Activated naive CD4-positive, alpha-beta T cell treated with anti-CD3 and anti-CD28 coated beads, Interleukin-2, amount 50 U/mL, for 24 hours (primary cell): ENCODE results near the gene STRIT1.

Source experiments
- H3K27ac Mint-ChIP-seq: one replicate; pipeline ENCODE4 v1.8.0; 2021; ENCODE audit warnings: mild to moderate bottlenecking, mixed read lengths
- H3K27me3 Mint-ChIP-seq: one replicate; pipeline ENCODE4 v1.8.0; 2021; ENCODE audit warnings: mixed read lengths
- H3K36me3 Mint-ChIP-seq: one replicate; pipeline ENCODE4 v1.8.0; 2021; ENCODE audit warnings: mixed read lengths
- H3K4me1 Mint-ChIP-seq: one replicate; pipeline ENCODE4 v1.8.0; 2021; ENCODE audit warnings: mixed read lengths
- H3K4me3 Mint-ChIP-seq: one replicate; pipeline ENCODE4 v1.8.0; 2021; ENCODE audit warnings: mild to moderate bottlenecking, mixed read lengths
- H3K9me3 Mint-ChIP-seq: one replicate; pipeline ENCODE4 v1.8.0; 2021; ENCODE audit warnings: mixed read lengths

The STRIT1 gene

GRCh38 chr3:155262295-155262694 lies 31.2 kb downstream of the STRIT1 start:
- Mint-ChIP-seq H3K9me3 (no peaks in the 10 kb centered on the region), H3K27me3 (peaks cover 3% of the 10 kb centered on the region), H3K36me3 (no peaks in the 10 kb centered on the region), H3K4me1 (no peaks in the 10 kb centered on the region), H3K27ac (no peak overlapping the region), H3K4me3 (no peak overlapping the region)

GRCh38 chr3:155254445-155254844 lies 39.0 kb downstream of the STRIT1 start:
- no peaks in the 10 kb centered on the region for H3K36me3 Mint-ChIP-seq
- no peak overlapping the region for H3K4me3 Mint-ChIP-seq
- peaks cover 3% of the 10 kb centered on the region for H3K27me3 Mint-ChIP-seq
- H3K27ac Mint-ChIP-seq: no peak overlapping the region
- H3K4me1 Mint-ChIP-seq: no peaks in the 10 kb centered on the region
- peaks cover 2% of the 10 kb centered on the region for H3K9me3 Mint-ChIP-seq

DNA sequence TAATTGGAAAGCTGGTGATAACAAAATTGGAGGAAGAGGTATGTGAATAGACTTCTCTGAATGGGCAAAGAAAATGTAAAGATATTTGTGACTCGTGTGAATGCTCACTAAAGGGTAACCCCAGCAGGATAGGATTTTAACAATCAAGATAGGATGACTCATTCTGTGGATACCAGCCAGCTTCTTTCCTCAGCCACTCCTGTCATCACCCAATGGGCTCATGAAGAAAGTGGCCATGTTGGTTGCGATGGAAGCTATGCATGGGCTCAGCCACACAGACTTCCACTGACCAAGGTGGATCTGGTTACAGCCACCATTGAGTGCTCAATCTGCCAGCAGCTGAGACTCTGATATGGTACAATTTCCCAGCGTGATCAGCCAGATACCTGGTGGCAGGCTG lies 40.9 kb downstream of the STRIT1 start:
- Mint-ChIP-seq H3K4me1 (no peaks in the 10 kb centered on the region), H3K27ac (no peak overlapping the region), H3K4me3 (no peak overlapping the region), H3K36me3 (no peaks in the 10 kb centered on the region), H3K27me3 (no peaks in the 10 kb centered on the region), H3K9me3 (peaks cover 3% of the 10 kb centered on the region)

DNA sequence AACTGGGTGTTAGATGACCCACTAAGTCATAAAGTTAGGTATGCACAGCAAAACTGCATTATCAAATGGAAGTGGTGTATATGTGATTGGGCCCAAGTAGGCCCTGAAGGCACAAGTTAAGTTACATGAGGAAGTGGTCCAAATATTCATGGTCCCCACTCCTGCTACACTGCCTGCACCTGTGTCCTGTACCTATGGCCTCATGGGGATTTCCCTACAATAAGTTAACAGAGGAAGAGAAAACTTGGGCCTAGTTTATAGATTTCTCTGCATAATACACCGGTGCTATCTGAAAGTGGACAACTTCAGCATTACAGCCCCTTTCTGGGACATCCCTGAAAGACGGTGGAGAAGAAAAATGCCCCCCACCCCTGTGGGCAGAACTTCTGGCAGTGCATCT lies 41.5 kb downstream of the STRIT1 start:
- Mint-ChIP-seq H3K27ac (no peak overlapping the region), H3K4me3 (no peak overlapping the region), H3K4me1 (no peaks in the 10 kb centered on the region), H3K27me3 (no peaks in the 10 kb centered on the region), H3K36me3 (no peaks in the 10 kb centered on the region), H3K9me3 (peaks cover 3% of the 10 kb centered on the region)

DNA sequence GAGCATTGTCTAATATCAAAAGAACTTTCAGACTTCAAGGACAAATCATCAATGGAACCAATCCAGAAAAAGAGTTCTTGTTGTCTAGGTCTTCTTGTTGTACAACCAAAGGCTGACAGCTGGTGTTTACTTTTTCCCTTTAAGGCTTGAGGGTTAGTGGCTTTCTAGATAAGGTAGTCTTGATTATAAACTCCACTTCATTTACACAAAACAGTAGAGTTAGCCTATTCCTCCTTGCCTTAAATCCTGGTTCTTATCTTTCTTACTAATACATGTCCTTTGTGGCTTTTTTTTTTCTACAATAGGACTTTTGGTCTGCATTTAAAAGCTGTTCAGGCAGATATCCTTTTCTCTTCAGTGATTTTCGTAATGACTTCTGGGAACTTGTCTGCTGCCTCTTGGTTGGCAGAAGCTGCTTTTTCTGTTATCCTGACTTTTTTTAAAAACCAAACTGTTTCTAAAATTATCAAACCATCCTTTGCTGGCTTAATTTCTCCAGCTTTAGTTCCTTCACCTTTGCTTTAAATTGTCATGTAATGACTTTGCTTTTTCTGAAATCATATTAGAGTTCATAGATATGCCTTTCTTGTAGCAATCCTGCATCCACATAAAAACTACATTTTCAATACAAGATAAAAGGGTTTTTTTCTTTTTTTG lies 44.8 kb downstream of the STRIT1 start:
- Mint-ChIP-seq H3K4me1 (no peaks in the 10 kb centered on the region), H3K27me3 (no peaks in the 10 kb centered on the region), H3K9me3 (peaks cover 3% of the 10 kb centered on the region), H3K27ac (no peak overlapping the region), H3K4me3 (no peak overlapping the region), H3K36me3 (no peaks in the 10 kb centered on the region)

DNA sequence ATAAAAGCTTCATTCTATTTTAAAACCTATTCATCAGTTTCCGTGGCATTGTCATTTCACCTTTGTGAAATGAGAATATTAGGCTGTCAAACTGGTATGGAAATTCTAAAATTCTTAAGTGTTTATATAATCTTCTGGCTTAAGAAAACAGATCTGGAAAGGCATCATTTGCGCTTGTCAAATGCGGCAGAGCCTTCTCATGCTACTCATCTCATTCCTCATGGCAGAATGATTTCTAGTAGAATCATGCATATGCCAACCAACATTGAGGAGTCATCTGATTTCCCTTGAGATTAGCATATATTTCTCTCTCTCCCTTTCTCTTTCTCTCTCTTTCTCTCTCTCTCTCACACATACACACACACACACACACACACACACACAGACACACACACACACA lies 48.8 kb downstream of the STRIT1 start:
- H3K36me3 Mint-ChIP-seq: no peaks in the 10 kb centered on the region
- no peaks in the 10 kb centered on the region for H3K4me1 Mint-ChIP-seq
- no peak overlapping the region for H3K27ac Mint-ChIP-seq
- no peak overlapping the region for H3K4me3 Mint-ChIP-seq
- peaks cover 3% of the 10 kb centered on the region for H3K9me3 Mint-ChIP-seq
- H3K27me3 Mint-ChIP-seq: no peaks in the 10 kb centered on the region

DNA sequence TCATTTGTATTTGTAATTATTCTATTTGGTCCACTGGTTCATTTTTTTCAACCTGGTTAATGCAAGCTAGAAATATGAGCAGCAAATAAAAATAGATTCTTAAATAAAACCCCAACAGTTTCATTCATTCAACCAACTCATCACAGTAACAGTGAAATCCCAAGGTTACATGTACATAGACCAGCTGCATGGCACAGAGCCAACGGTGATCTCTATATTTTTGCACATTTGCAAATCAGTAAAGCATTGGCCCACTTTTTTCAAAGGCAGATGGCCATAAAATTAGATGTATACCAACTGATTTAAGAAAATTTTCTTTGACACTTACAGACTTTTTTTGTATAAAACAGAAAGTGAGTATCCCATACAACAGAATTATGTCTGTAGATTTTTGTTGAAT lies 49.3 kb downstream of the STRIT1 start:
- Mint-ChIP-seq H3K4me3 (no peak overlapping the region), H3K36me3 (no peaks in the 10 kb centered on the region), H3K9me3 (no peaks in the 10 kb centered on the region), H3K27me3 (peaks cover 3% of the 10 kb centered on the region), H3K27ac (no peak overlapping the region), H3K4me1 (no peaks in the 10 kb centered on the region)

DNA sequence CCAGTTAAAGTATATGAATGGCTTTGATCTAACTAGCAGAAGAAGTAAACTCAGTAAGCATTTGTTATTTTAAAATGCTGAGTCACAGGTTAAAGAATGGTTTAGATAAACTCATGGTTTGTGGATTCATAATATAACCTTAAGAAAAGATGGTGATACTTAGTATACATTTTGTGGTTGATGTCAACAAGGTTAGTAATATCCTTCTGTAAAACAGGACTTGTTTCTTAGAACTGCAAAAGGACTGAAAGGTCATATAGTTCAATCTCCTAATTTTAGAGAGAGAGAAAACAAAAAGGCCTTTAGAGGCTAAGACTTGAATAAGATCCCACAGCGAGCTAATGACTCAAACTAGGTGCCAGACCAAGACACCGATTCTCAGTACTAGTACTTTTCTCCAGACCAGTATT lies 50.0 kb downstream of the STRIT1 start:
- no peak overlapping the region for H3K27ac Mint-ChIP-seq

DNA sequence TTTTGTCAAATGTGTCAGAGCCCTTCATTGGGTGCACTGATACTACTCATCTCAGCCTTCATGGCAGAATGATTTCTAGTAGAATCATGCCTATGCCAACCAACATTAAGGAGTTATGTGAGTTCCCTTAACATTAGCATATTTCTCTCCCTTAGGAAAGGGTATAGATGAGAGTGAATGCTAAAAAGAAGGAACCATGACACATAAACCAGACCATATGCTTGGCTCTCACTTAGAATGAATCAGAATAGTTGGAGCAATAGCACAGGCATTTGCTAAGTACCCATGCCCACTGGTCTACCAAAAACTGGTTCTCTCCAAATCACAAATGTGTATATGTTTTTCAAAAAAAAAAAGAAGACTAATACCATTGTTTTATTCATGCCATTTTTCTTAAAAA lies 51.1 kb downstream of the STRIT1 start:
- Mint-ChIP-seq H3K27ac (no peak overlapping the region), H3K27me3 (peaks cover 3% of the 10 kb centered on the region), H3K9me3 (peaks cover 6% of the 10 kb centered on the region), H3K4me3 (no peak overlapping the region), H3K36me3 (no peaks in the 10 kb centered on the region), H3K4me1 (no peaks in the 10 kb centered on the region)

More for the DNA sequence above, 50.0 kb downstream of the STRIT1 start:
- Mint-ChIP-seq H3K9me3 (peaks cover 5% of the 10 kb centered on the region), H3K27me3 (peaks cover 3% of the 10 kb centered on the region), H3K4me3 (no peak overlapping the region), H3K36me3 (no peaks in the 10 kb centered on the region), H3K4me1 (no peaks in the 10 kb centered on the region)

- Mint-ChIP-seq H3K27me3 (peaks cover 3% of the 10 kb centered on the region), H3K27ac (no peak overlapping the region), H3K4me1 (no peaks in the 10 kb centered on the region), H3K4me3 (no peak overlapping the region), H3K36me3 (no peaks in the 10 kb centered on the region), H3K9me3 (peaks cover 6% of the 10 kb centered on the region)
Observed at GRCh38 chr3:155241579-155241978, 51.9 kb downstream of the STRIT1 start.
